PC-3 (cell line): Measurements from ENCODE around the gene MGMT. TPM values are rescaled to one million over a fixed set of nuclear protein-coding genes. Genes with fewer than 3 reads are reported as not detected.

ENCODE experiments used
- ATAC-seq: fragments of 200-7000 bp; cut with Tn5 transposase; 2 replicates; pipeline ENCODE4 v1.9.1; 2020; ENCODE audit warnings: mild to moderate bottlenecking, moderate library complexity
- BruUV-seq: library from RNA; stranded (reverse); fragments of 400-500 nt; replicated peaks from 2 replicates; lab custom pipeline; 2021; lab: Mats Ljungman, UMichigan
- CTCF ChIA-PET: fragments of 300-600 bp; sonication (Branson Sonifier 250); formaldehyde crosslinking; loops from one replicate; lab custom pipeline; 2022; ENCODE audit warnings: antibody characterized with exemption; lab: Charles Lee
- POLR2A ChIA-PET: fragments of 300-600 bp; sonication (Branson Sonifier 250); formaldehyde crosslinking; loops from one replicate; lab custom pipeline; 2022; ENCODE audit warnings: antibody characterized with exemption; ENCODE audit not compliant: unreplicated experiment; lab: Charles Lee
- DNase-seq: peaks from one replicate; pipeline ENCODE4 v3.0.0-alpha.2; 2015
- H2AFZ ChIP-seq: fragments of 300-600 bp; sonication (generic); 2 replicates; pipeline ENCODE4 v1.6.0; 2016; ENCODE audit warnings: antibody characterized with exemption, low read length
- H3F3A ChIP-seq: fragments of 300-600 bp; sonication (generic); one replicate; pipeline ENCODE4 v1.6.0; 2017; ENCODE audit warnings: antibody characterized with exemption, low read length, control low read depth, mild to moderate bottlenecking; ENCODE audit not compliant: unreplicated experiment
- H3K27ac ChIP-seq: fragments of 300-600 bp; sonication (generic); 2 replicates; pipeline ENCODE4 v1.5.1; 2016; ENCODE audit warnings: mild to moderate bottlenecking, low read length
- H3K27me3 ChIP-seq: fragments of 300-600 bp; sonication (generic); 2 replicates; pipeline ENCODE4 v1.6.1; 2016; ENCODE audit warnings: low read length, mixed read lengths
- H3K36me3 ChIP-seq: fragments of 300-600 bp; sonication (generic); 2 replicates; pipeline ENCODE4 v1.6.1; 2016; ENCODE audit warnings: low read depth, mixed run types, low read length, mixed read lengths
- H3K4me1 ChIP-seq: fragments of 300-600 bp; sonication (generic); 2 replicates; pipeline ENCODE4 v1.5.1; 2016; ENCODE audit warnings: low read length; ENCODE audit not compliant: insufficient read depth
- H3K4me2 ChIP-seq: fragments of 300-600 bp; sonication (generic); 2 replicates; pipeline ENCODE4 v1.6.0; 2016; ENCODE audit warnings: low read length
- H3K4me3 ChIP-seq: fragments of 300-600 bp; sonication (generic); 2 replicates; pipeline ENCODE4 v1.5.1; 2016; ENCODE audit warnings: mild to moderate bottlenecking, low read length, mixed read lengths
- H3K79me2 ChIP-seq: fragments of 300-600 bp; sonication (generic); 2 replicates; pipeline ENCODE4 v1.6.1; 2017; ENCODE audit warnings: low read length, mixed read lengths
- H3K9ac ChIP-seq: fragments of 300-600 bp; sonication (generic); 2 replicates; pipeline ENCODE4 v1.6.0; 2016; ENCODE audit warnings: mild to moderate bottlenecking, low read length
- H3K9me2 ChIP-seq: fragments of 300-600 bp; sonication (generic); replicated peaks from 2 replicates; pipeline ENCODE4 v1.6.1; 2016; ENCODE audit warnings: mixed run types, low read length, mixed read lengths
- H3K9me3 ChIP-seq: fragments of 300-600 bp; sonication (generic); 2 replicates; pipeline ENCODE4 v1.6.1; 2016; ENCODE audit warnings: low read length, mixed read lengths
- H4K20me1 ChIP-seq: fragments of 300-600 bp; sonication (generic); 2 replicates; pipeline ENCODE4 v1.6.1; 2016; ENCODE audit warnings: low read length, mixed read lengths
- CTCF ChIP-seq: fragments of 300-600 bp; sonication (generic); conservative IDR thresholded peaks from 2 replicates; pipeline ENCODE4 v1.5.1; 2017; ENCODE audit warnings: antibody characterized with exemption, low read depth, mild to moderate bottlenecking, low read length
- EZH2 ChIP-seq: fragments of 300-600 bp; sonication (generic); IDR thresholded peaks from one replicate; pipeline ENCODE4 v1.6.1; 2017; ENCODE audit warnings: antibody characterized with exemption, mild to moderate bottlenecking, low read length; ENCODE audit not compliant: unreplicated experiment
- EZH2phosphoT487 ChIP-seq: fragments of 300-600 bp; sonication (generic); IDR thresholded peaks from 2 replicates; pipeline ENCODE4 v1.6.1; 2018; ENCODE audit warnings: mild to moderate bottlenecking, antibody characterized with exemption, low read length, borderline replicate concordance
- intact Hi-C: fragments of 100-400 bp; cut with micrococcal nuclease; formaldehyde crosslinking; loops from 2 replicates; pipeline ENCODE4 v1.9.0; 2023
- total RNA-seq: library from RNA; depleted of rRNA; stranded (reverse); fragments of >200 nt; gene quantifications from 2 replicates; pipeline ENCODE4 v1.2.3, GENCODE V29; 2014

The MGMT gene
- total RNA-seq, 1 experiment from 2014 or later = 19.8 TPM

GRCh38 chr10:129520440-129521080, 53.5 kb downstream of the MGMT start:
- DNase-seq (no peak), ATAC-seq (no peak)
- Histone ChIP-seq H3K4me1 (no peaks in the 10 kb centered on the region), H3K79me2 (no peaks in the 10 kb centered on the region), H3K9ac (no peak overlapping the region), H3K9me2 (no peaks in the 10 kb centered on the region), H3K27me3 (no peaks in the 10 kb centered on the region), H3K36me3 (no peaks in the 10 kb centered on the region), H2AFZ (no peak overlapping the region), H3K4me3 (no peak overlapping the region), H3K27ac (no peak overlapping the region), H3K4me2 (no peak overlapping the region), H4K20me1 (no peaks in the 10 kb centered on the region), H3K9me3 (no peaks in the 10 kb centered on the region), H3F3A (no peaks in the 10 kb centered on the region)
- ChIA-PET POLR2A (no interaction called here), CTCF (no interaction called here)
- intact Hi-C loops = no loop called here
- TF ChIP-seq EZH2phosphoT487 (no peak), EZH2 (no peak), CTCF (no peak)
- BruUV-seq = no TSS peak

GRCh38 chr10:129521161-129522025, 54.4 kb downstream of the MGMT start:
- DNase-seq (no peak), ATAC-seq (no peak)
- H3K4me2 ChIP-seq = no peak overlapping the region
- no peak overlapping the region for H3K9ac ChIP-seq
- no peaks in the 10 kb centered on the region for H3K9me2 ChIP-seq
- CTCF ChIA-PET = no interaction called here
- no peak overlapping the region for H3K4me3 ChIP-seq
- no peak for TF ChIP-seq EZH2phosphoT487
- no peak for TF ChIP-seq CTCF
- no peak for TF ChIP-seq EZH2
- H4K20me1 ChIP-seq = no peaks in the 10 kb centered on the region
- no TSS peak for BruUV-seq
- POLR2A ChIA-PET = no interaction called here
- no peaks in the 10 kb centered on the region for H3K9me3 ChIP-seq
- no peaks in the 10 kb centered on the region for H3K79me2 ChIP-seq
- H2AFZ ChIP-seq = no peak overlapping the region
- H3F3A ChIP-seq = no peaks in the 10 kb centered on the region
- no peak overlapping the region for H3K27ac ChIP-seq
- intact Hi-C loops = no loop called here
- no peaks in the 10 kb centered on the region for H3K4me1 ChIP-seq
- H3K27me3 ChIP-seq = no peaks in the 10 kb centered on the region
- no peaks in the 10 kb centered on the region for H3K36me3 ChIP-seq
